Measurements from ENCODE around the gene ATG9A. TPM values are rescaled to one million over a fixed set of nuclear protein-coding genes. Genes with fewer than 3 reads are reported as not detected.

ATG9A gene
- total and polyA plus RNA-seq, 9 of the 15 experiments (the other 6 are each of a cell fraction or from before 2014, with no cell fraction given) = 0.25 to 65.6 (median 23.4) TPM

GRCh38 chr2:219254590-219255201 lies 25.3 kb upstream of the ATG9A start (continued):
- no peak for TF ChIP-seq ZHX1 (conservative IDR thresholded peaks at IDR 0.05; ENCODE audit: low read length)
- no peak for TF ChIP-seq ZNF583 (CRISPR knock-in tag; IDR thresholded peaks at IDR 0.05)
- TF ChIP-seq NFATC3 (IDR thresholded peaks at IDR 0.05) = no peak
- TF ChIP-seq ZNF740 (CRISPR knock-in tag; IDR thresholded peaks at IDR 0.05) = no peak
- TF ChIP-seq ZNF740 (tag; IDR thresholded peaks at IDR 0.05) = no peak
- TF ChIP-seq SMARCB1 (IDR thresholded peaks at IDR 0.05; ENCODE audit: insufficient read length, low read depth) = no peak
- TF ChIP-seq TCFL5 (CRISPR knock-in tag; conservative IDR thresholded peaks at IDR 0.05) = no peak
- TF ChIP-seq PHF8 (IDR thresholded peaks at IDR 0.05; ENCODE audit: borderline replicate concordance, low read length) = no peak
- no peak for TF ChIP-seq HOXB6 (CRISPR knock-in tag; IDR thresholded peaks at IDR 0.05; ENCODE audit: borderline replicate concordance)
- no peak for TF ChIP-seq ZNF644 (tag; IDR thresholded peaks at IDR 0.05; ENCODE audit: low read depth)
- 0 out of 2 replicates have a peak, but pooled peaks have one; percentile 23 for TF ChIP-seq ELF1 (tag; IDR thresholded peaks at IDR 0.05)
- no peak for TF ChIP-seq CCNT2 (IDR thresholded peaks at IDR 0.05; ENCODE audit: borderline replicate concordance, extremely low read depth, insufficient read length, low read depth, low read length)
- no peak for TF ChIP-seq FOXA1 (IDR thresholded peaks at IDR 0.05; ENCODE audit: borderline replicate concordance)
- TF ChIP-seq ZFPM2 (CRISPR knock-in tag; IDR thresholded peaks at IDR 0.05) = no peak
